ENCODE results near the gene MMP1.
"Not testable (repeated sequence)": the region's sequence is repeated elsewhere in the genome, so short reads cannot be mapped to it uniquely, and the experiment has no call there.

The MMP1 gene

GRCh38 chr11:102760344-102761035, 37.5 kb downstream of the MMP1 start:
- no peak for DNase-seq (ENCODE audit: low read depth)

GRCh38 chr11:102757823-102758549, 40.0 kb downstream of the MMP1 start:
- DNase-seq (ENCODE audit: low read depth): no peak

GRCh38 chr11:102753267-102753666, 44.7 kb downstream of the MMP1 start:
- no peak for DNase-seq (ENCODE audit: low read depth)

GRCh38 chr11:102751673-102752072, 46.3 kb downstream of the MMP1 start:
- DNase-seq (ENCODE audit: low read depth): no peak

GRCh38 chr11:102749101-102749722, 48.7 kb downstream of the MMP1 start:
- no peak for DNase-seq (ENCODE audit: low read depth)

GRCh38 chr11:102746746-102747578, 51.0 kb downstream of the MMP1 start:
- DNase-seq (ENCODE audit: low read depth): not testable (repeated sequence)
